HEK293 (cell line): ENCODE results near the gene NEURL1.

Experiments
- CTCF ChIA-PET: fragments of 350-600 bp; formaldehyde crosslinking; extraction: SDS; loops from one replicate; lab custom pipeline; 2021; ENCODE audit warnings: antibody characterized with exemption; lab: Yijun Ruan, JAX
- POLR2A ChIA-PET: fragments of 300-600 bp; formaldehyde crosslinking; extraction: SDS; loops from one replicate; lab custom pipeline; 2020; ENCODE audit warnings: antibody characterized with exemption, inconsistent platforms; lab: Yijun Ruan, JAX
- H3K27ac ChIP-seq: fragments of 200-500 bp; sonication (Bioruptor generic); 2 replicates; pipeline ENCODE4 v1.5.1; 2014; ENCODE audit warnings: low read depth, low read length, control low read depth, inconsistent platforms; ENCODE audit errors: extremely low read depth
- H3K36me3 ChIP-seq, 2 experiments: fragments of 200-500 bp in 1 of 2; sonication (Bioruptor generic) in 1 of 2; 1 replicate in 1 of 2; 2 replicates in 1 of 2; pipeline ENCODE4 v1.5.1; 2014 to 2017; ENCODE audit warnings: inconsistent platforms in 2 of 2, low read length in 2 of 2; ENCODE audit not compliant: control insufficient read depth in 2 of 2, insufficient read depth in 1 of 2
- H3K4me1 ChIP-seq: fragments of 200-500 bp; sonication (Bioruptor generic); 2 replicates; pipeline ENCODE4 v1.5.1; 2014; ENCODE audit warnings: mild to moderate bottlenecking, low read length, inconsistent platforms; ENCODE audit not compliant: control insufficient read depth, insufficient read depth
- H3K4me3 ChIP-seq: 2 replicates; pipeline ENCODE4 v1.5.1; 2011; ENCODE audit warnings: low read depth, mild to moderate bottlenecking, control low read depth, low read length, moderate library complexity
- H3K9me3 ChIP-seq: fragments of 200-500 bp; sonication (Bioruptor generic); 2 replicates; pipeline ENCODE4 v1.5.1; 2014; ENCODE audit warnings: low read depth, low read length, inconsistent platforms; ENCODE audit not compliant: control insufficient read depth, insufficient read depth
- TCF7L2 ChIP-seq: IDR thresholded peaks from 2 replicates; pipeline ENCODE4 v1.6.1; 2011; ENCODE audit warnings: low read depth, mild to moderate bottlenecking, inconsistent platforms, low read length, moderate library complexity, borderline replicate concordance
- ZFP69B ChIP-seq: fragments of 450-650 bp; formaldehyde crosslinking; IDR thresholded peaks from 2 replicates; pipeline ENCODE4 v1.5.1; 2016; ENCODE audit warnings: missing biosample characterization, missing genetic modification characterization
- ZNF112 ChIP-seq: fragments of 450-650 bp; formaldehyde crosslinking; IDR thresholded peaks from 2 replicates; pipeline ENCODE4 v1.5.0; 2017; ENCODE audit warnings: missing biosample characterization, missing genetic modification characterization
- ZNF138 ChIP-seq: fragments of 450-650 bp; formaldehyde crosslinking; IDR thresholded peaks from 2 replicates; pipeline ENCODE4 v1.5.1; 2016; ENCODE audit warnings: missing biosample characterization, missing genetic modification characterization, borderline replicate concordance
- ZNF239 ChIP-seq: fragments of 450-650 bp; formaldehyde crosslinking; IDR thresholded peaks from 2 replicates; pipeline ENCODE4 v1.5.1; 2016; ENCODE audit warnings: missing biosample characterization, missing genetic modification characterization
- ZNF302 ChIP-seq: fragments of 450-650 bp; formaldehyde crosslinking; IDR thresholded peaks from 2 replicates; pipeline ENCODE4 v1.5.1; 2016; ENCODE audit warnings: missing biosample characterization, missing genetic modification characterization, low read depth
- ZNF37A ChIP-seq: fragments of 450-650 bp; IDR thresholded peaks from 2 replicates; pipeline ENCODE4 v1.5.1; 2018; ENCODE audit warnings: missing biosample characterization, missing genetic modification characterization
- ZNF560 ChIP-seq: fragments of 450-650 bp; formaldehyde crosslinking; IDR thresholded peaks from 2 replicates; pipeline ENCODE4 v1.5.1; 2017; ENCODE audit warnings: missing biosample characterization, missing genetic modification characterization, borderline replicate concordance
- TF ChIP-seq, protein P1 (sequence below): fragments of 450-650 bp; formaldehyde crosslinking; conservative IDR thresholded peaks from 2 replicates; pipeline ENCODE4 v1.5.1; 2016; ENCODE audit warnings: low read depth, missing biosample characterization, missing genetic modification characterization
- TF ChIP-seq, protein P2 (sequence below): fragments of 450-650 bp; formaldehyde crosslinking; conservative IDR thresholded peaks from 2 replicates; pipeline ENCODE4 v1.5.1; 2016; ENCODE audit warnings: low read depth, missing biosample characterization, missing genetic modification characterization
- TF ChIP-seq, protein P3 (sequence below): fragments of 450-650 bp; formaldehyde crosslinking; IDR thresholded peaks from 2 replicates; pipeline ENCODE4 v1.5.1; 2016; ENCODE audit warnings: missing biosample characterization, missing genetic modification characterization
- TF ChIP-seq, protein P4 (sequence below): fragments of 450-650 bp; formaldehyde crosslinking; IDR thresholded peaks from 2 replicates; pipeline ENCODE4 v1.5.1; 2017; ENCODE audit warnings: missing biosample characterization, mild to moderate bottlenecking, missing genetic modification characterization, moderate library complexity
- TF ChIP-seq, protein P5 (sequence below): fragments of 450-650 bp; formaldehyde crosslinking; IDR thresholded peaks from 2 replicates; pipeline ENCODE4 v1.5.1; 2016; ENCODE audit warnings: missing biosample characterization, missing genetic modification characterization

NEURL1 gene

DNA sequence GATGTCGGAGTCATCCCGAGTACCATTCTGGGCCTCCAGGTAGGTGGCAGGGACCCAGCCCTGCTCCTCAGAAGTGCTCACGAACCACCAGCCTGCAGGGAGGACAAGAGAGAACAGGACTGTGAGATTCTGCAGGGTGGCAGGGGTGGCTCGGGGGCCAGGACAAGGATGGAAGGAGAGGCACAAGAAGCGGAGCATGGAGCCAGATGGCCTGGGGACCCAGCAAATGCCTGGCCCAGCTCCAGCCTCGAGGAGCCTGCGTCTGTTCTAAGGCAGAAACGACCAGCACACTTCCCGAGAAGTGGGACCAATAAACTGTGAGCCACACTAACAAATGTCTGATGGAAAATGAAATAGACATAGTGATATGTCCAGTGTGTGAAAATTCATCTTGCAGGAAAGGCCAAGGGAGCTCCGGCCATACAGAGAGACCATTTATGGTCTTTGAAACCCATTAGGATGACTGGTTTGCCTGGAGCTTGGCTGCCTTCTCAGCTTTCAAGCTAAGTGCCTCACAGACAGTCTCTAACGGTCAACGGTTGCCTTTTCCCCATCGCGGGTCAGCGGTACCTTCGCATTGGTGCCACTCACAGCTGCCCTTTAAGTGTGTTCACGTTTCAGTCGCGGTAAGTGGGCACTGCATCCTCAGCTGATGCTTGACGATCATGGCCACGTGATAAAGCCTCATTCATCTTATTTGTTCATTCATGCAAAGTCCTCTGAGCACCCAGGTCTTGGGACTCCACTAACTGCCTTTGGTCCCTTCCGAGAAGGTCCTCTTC lies 133.8 kb downstream of the NEURL1 start:
- POLR2A ChIA-PET, result no interaction called here
- no peaks in the 10 kb centered on the region for H3K9me3 ChIP-seq
- TF ChIP-seq ZNF138 (tag by site-specific recombination), result no peak
- TF ChIP-seq, protein P1, sequence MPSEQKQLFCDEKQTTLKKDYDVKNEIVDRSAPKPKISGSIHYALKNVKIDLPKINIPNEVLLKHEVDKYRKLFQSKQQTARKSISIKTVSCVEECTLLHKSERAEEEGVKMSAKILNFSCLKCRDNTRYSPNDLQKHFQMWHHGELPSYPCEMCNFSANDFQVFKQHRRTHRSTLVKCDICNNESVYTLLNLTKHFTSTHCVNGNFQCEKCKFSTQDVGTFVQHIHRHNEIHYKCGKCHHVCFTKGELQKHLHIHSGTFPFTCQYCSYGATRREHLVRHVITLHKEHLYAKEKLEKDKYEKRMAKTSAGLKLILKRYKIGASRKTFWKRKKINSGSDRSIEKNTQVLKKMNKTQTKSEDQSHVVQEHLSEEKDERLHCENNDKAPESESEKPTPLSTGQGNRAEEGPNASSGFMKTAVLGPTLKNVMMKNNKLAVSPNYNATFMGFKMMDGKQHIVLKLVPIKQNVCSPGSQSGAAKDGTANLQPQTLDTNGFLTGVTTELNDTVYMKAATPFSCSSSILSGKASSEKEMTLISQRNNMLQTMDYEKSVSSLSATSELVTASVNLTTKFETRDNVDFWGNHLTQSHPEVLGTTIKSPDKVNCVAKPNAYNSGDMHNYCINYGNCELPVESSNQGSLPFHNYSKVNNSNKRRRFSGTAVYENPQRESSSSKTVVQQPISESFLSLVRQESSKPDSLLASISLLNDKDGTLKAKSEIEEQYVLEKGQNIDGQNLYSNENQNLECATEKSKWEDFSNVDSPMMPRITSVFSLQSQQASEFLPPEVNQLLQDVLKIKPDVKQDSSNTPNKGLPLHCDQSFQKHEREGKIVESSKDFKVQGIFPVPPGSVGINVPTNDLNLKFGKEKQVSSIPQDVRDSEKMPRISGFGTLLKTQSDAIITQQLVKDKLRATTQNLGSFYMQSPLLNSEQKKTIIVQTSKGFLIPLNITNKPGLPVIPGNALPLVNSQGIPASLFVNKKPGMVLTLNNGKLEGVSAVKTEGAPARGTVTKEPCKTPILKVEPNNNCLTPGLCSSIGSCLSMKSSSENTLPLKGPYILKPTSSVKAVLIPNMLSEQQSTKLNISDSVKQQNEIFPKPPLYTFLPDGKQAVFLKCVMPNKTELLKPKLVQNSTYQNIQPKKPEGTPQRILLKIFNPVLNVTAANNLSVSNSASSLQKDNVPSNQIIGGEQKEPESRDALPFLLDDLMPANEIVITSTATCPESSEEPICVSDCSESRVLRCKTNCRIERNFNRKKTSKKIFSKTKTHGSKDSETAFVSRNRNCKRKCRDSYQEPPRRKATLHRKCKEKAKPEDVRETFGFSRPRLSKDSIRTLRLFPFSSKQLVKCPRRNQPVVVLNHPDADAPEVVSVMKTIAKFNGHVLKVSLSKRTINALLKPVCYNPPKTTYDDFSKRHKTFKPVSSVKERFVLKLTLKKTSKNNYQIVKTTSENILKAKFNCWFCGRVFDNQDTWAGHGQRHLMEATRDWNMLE (tag by site-specific recombination), result no peak
- TF ChIP-seq ZNF239 (tag by site-specific recombination), result no peak
- no peak for TF ChIP-seq ZNF37A
- TF ChIP-seq ZNF112 (tag by site-specific recombination), result no peak
- TF ChIP-seq, all 188 proteins: peak for 0
- Histone ChIP-seq H3K4me3 (no peak overlapping the region), H3K27ac (no peak overlapping the region), H3K36me3 (peaks cover 0 to 91% of the 10 kb centered on the region in 2 experiments; a peak in 1 of 3 replicates), H3K4me1 (no peaks in the 10 kb centered on the region)
- CTCF ChIA-PET, result interaction anchor here (0.6 to 1.0 kb wide), 4 partner anchors 28 to 59 kb away, joined by 3 to 5 read pairs (median 4); no protein-coding TSS in a partner anchor

DNA sequence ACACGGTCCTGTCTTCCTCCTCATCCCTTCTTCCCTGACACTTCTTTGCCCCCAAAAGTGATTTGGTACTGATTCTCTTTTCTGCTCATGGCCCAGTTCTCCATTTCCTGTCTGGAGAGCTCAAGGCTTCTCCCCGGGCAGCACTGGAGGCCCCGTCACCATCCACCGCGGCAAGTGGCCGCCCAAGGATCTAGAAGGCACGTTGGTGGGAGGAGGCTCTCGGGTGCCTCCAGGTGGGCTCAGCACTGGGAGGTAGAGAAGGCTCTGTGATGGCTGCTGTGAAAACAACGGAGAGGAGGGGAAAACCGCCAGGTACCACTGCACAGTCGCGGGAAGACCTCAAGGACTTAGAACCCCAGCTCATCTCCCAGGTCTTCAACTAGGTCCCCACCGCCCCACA lies 134.4 kb downstream of the NEURL1 start:
- no peak overlapping the region for H3K27ac ChIP-seq
- H3K36me3 ChIP-seq, result peaks cover 0 to 87% of the 10 kb centered on the region in 2 experiments; a peak in 1 of 3 replicates
- no peaks in the 10 kb centered on the region for H3K9me3 ChIP-seq
- POLR2A ChIA-PET, result no interaction called here
- no peaks in the 10 kb centered on the region for H3K4me1 ChIP-seq
- TF ChIP-seq, protein P2, sequence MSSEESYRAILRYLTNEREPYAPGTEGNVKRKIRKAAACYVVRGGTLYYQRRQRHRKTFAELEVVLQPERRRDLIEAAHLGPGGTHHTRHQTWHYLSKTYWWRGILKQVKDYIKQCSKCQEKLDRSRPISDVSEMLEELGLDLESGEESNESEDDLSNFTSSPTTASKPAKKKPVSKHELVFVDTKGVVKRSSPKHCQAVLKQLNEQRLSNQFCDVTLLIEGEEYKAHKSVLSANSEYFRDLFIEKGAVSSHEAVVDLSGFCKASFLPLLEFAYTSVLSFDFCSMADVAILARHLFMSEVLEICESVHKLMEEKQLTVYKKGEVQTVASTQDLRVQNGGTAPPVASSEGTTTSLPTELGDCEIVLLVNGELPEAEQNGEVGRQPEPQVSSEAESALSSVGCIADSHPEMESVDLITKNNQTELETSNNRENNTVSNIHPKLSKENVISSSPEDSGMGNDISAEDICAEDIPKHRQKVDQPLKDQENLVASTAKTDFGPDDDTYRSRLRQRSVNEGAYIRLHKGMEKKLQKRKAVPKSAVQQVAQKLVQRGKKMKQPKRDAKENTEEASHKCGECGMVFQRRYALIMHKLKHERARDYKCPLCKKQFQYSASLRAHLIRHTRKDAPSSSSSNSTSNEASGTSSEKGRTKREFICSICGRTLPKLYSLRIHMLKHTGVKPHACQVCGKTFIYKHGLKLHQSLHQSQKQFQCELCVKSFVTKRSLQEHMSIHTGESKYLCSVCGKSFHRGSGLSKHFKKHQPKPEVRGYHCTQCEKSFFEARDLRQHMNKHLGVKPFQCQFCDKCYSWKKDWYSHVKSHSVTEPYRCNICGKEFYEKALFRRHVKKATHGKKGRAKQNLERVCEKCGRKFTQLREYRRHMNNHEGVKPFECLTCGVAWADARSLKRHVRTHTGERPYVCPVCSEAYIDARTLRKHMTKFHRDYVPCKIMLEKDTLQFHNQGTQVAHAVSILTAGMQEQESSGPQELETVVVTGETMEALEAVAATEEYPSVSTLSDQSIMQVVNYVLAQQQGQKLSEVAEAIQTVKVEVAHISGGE, result no peak
- TF ChIP-seq, protein P3, sequence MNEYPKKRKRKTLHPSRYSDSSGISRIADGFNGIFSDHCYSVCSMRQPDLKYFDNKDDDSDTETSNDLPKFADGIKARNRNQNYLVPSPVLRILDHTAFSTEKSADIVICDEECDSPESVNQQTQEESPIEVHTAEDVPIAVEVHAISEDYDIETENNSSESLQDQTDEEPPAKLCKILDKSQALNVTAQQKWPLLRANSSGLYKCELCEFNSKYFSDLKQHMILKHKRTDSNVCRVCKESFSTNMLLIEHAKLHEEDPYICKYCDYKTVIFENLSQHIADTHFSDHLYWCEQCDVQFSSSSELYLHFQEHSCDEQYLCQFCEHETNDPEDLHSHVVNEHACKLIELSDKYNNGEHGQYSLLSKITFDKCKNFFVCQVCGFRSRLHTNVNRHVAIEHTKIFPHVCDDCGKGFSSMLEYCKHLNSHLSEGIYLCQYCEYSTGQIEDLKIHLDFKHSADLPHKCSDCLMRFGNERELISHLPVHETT (tag by site-specific recombination), result no peak
- TF ChIP-seq ZFP69B (tag by site-specific recombination) (no peak), ZNF112 (tag by site-specific recombination) (no peak), ZNF302 (tag by site-specific recombination) (no peak)
- H3K4me3 ChIP-seq, result no peak overlapping the region
- CTCF ChIA-PET, result interaction anchor here (0.7 to 1.0 kb wide), 3 partner anchors 29 to 58 kb away, joined by 3 to 5 read pairs (median 3); no protein-coding TSS in a partner anchor

DNA sequence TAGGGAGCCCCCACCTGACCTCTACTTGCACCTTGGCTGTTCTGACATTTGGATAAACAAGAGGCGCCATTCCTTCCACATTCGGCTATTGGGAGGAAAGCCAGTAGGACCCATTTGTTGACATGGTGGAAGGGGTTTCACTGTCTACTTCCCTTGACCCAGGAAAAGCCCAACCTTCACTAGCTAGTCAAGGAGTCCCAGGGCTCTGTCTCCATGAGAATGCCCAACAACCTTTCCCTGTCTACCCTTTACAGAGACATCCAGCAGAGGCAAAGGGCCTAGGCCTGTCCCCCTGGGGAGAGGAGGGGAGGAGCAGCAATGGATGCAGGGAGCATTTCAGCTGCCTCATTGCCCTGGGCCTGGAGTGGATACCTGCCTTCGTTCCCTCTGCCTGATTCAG lies 136.1 kb downstream of the NEURL1 start:
- no peaks in the 10 kb centered on the region for H3K4me1 ChIP-seq
- no peak overlapping the region for H3K27ac ChIP-seq
- POLR2A ChIA-PET, result no interaction called here
- CTCF ChIA-PET, result interaction anchor here (1.4 kb wide), 1 partner anchor 56 kb away, joined by 4 read pairs; no protein-coding TSS in a partner anchor
- H3K36me3 ChIP-seq, result peaks cover 0 to 80% of the 10 kb centered on the region in 2 experiments; a peak in 1 of 3 replicates
- H3K9me3 ChIP-seq, result no peaks in the 10 kb centered on the region
- H3K4me3 ChIP-seq, result no peak overlapping the region
- TF ChIP-seq, protein P4, sequence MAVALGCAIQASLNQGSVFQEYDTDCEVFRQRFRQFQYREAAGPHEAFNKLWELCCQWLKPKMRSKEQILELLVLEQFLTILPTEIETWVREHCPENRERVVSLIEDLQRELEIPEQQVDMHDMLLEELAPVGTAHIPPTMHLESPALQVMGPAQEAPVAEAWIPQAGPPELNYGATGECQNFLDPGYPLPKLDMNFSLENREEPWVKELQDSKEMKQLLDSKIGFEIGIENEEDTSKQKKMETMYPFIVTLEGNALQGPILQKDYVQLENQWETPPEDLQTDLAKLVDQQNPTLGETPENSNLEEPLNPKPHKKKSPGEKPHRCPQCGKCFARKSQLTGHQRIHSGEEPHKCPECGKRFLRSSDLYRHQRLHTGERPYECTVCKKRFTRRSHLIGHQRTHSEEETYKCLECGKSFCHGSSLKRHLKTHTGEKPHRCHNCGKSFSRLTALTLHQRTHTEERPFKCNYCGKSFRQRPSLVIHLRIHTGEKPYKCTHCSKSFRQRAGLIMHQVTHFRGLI, result peak; percentile 91
- TF ChIP-seq, protein P5, sequence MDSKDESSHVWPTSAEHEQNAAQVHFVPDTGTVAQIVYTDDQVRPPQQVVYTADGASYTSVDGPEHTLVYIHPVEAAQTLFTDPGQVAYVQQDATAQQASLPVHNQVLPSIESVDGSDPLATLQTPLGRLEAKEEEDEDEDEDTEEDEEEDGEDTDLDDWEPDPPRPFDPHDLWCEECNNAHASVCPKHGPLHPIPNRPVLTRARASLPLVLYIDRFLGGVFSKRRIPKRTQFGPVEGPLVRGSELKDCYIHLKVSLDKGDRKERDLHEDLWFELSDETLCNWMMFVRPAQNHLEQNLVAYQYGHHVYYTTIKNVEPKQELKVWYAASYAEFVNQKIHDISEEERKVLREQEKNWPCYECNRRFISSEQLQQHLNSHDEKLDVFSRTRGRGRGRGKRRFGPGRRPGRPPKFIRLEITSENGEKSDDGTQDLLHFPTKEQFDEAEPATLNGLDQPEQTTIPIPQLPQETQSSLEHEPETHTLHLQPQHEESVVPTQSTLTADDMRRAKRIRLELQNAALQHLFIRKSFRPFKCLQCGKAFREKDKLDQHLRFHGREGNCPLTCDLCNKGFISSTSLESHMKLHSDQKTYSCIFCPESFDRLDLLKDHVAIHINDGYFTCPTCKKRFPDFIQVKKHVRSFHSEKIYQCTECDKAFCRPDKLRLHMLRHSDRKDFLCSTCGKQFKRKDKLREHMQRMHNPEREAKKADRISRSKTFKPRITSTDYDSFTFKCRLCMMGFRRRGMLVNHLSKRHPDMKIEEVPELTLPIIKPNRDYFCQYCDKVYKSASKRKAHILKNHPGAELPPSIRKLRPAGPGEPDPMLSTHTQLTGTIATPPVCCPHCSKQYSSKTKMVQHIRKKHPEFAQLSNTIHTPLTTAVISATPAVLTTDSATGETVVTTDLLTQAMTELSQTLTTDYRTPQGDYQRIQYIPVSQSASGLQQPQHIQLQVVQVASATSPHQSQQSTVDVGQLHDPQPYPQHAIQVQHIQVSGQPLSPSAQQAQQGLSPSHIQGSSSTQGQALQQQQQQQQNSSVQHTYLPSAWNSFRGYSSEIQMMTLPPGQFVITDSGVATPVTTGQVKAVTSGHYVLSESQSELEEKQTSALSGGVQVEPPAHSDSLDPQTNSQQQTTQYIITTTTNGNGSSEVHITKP (tag by site-specific recombination), result no peak
- no peak for TF ChIP-seq TCF7L2
- no peak for TF ChIP-seq ZNF560 (tag by site-specific recombination)
